ENCODE data around the gene EHD4.

- TF ChIP-seq CTCF (IDR thresholded peaks at IDR 0.05) = no peak
- no peak for TF ChIP-seq EP300 (IDR thresholded peaks at IDR 0.05)
These were observed 27.2 kb upstream of the EHD4 start for GRCh38 chr15:41999290-42000285.

All from ovary (tissue), 3 donors.